NCI-H82 (cell line): Measurements from ENCODE around the gene ASPG.
A peak's percentile ranks its signal among the peaks of the same experiment; 100 is the strongest.

Experiments
- DNase-seq: peaks from one replicate; lab custom pipeline; 2025; lab: John Stamatoyannopoulos, UW

ASPG gene

DNA sequence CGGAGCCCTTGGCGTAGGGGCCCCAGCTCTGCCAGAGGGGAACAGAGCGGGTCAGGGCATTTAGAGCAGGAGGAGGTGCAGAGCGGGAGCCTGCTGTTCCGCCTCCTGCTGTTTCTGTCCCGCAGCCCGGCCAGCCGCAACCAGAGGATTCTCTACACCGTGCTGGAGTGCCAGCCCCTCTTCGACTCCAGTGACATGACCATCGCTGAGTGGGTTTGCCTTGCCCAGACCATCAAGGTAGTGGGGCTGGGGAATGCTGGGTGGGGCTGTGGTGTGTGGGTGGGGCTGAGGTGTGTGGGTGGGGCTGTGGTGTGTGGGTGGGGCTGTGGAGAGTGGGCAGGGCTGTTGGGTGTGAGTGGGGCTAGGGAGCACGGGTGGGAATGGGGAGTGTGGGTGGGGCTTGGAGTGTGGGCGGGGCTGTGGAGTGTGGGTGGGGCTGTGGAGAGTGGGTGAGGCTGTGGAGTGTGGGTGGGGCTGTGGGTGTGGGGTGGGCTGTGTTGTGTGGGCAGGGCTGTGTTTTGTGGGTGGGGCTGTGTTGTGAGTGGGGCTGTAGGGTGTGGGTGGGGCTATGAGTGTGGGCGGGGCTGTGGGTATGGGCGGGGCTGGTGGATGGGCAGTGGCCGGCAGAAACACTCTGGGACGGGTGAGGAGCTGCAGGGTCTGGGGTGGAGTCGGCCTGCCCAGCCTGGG lies 8.0 kb downstream of the ASPG start:
- DNase-seq: peak; percentile 31

DNA sequence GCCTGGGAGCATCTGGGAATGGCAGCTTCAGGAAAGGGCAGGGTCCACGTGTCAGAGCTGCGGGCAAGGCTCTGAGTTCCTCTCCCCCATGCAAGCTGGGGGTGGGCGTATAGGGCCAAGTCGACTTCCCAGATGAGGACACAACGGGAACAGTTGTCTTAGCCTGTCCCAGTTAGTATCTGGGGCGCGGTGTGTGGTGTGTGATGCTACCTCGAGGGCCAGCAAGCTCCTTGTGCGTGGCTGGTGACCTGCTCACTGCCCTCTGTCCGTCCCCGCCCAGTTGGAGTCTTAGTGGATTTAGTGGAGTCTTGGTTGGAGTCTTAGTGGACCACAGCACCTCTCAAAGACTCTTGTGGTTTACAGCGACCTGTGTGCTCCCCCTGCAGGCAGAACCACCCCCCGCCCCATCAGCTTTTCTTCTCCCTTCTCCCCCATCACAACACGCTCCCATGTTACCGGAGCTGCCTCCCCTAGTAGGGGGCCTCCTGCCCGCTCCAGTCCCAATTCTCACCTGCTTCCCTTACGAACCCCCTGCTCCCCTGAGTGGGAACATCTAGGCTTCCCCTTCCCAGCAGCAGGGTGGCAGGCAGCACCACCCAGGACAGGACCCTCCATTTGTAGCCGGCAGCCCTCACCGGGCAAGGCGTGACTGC lies 8.7 kb downstream of the ASPG start:
- DNase-seq: peak; percentile 11

DNA sequence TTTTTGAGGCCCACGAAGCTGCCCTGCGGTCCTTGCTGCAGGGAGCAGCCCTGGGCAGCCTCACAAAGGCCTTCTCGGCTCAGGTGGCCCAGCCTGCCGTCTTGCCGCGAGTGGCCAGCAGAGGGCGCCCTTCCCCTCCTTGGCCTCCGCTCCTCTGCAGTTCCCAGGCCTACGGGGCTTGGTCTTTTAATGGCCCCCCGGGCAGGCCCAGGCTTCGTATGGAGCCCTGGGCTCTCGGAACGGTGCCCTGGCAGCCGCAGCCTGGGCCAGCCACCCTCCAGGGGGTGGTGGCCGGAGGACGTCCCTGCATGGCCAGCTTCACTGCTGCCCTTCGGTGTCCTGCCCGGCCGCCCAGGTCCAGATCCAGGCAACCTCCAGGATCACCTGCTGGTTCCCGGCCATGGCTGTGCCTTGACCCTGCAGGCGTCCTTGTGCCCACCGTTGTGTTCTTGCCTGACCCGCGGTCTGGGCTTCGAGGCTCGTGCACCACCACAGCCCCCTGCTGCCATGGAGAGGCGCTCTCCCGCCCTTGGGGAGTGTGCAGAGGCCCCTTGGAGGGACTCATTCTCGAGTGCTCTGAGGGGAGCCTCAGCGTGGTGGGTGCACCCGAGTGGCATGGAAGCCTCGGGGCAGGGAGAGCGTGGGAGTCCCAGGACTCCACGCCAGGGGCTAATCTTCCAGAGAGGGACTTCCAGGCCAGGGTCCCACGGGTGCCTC lies 9.4 kb downstream of the ASPG start:
- DNase-seq: peak; percentile 68

DNA sequence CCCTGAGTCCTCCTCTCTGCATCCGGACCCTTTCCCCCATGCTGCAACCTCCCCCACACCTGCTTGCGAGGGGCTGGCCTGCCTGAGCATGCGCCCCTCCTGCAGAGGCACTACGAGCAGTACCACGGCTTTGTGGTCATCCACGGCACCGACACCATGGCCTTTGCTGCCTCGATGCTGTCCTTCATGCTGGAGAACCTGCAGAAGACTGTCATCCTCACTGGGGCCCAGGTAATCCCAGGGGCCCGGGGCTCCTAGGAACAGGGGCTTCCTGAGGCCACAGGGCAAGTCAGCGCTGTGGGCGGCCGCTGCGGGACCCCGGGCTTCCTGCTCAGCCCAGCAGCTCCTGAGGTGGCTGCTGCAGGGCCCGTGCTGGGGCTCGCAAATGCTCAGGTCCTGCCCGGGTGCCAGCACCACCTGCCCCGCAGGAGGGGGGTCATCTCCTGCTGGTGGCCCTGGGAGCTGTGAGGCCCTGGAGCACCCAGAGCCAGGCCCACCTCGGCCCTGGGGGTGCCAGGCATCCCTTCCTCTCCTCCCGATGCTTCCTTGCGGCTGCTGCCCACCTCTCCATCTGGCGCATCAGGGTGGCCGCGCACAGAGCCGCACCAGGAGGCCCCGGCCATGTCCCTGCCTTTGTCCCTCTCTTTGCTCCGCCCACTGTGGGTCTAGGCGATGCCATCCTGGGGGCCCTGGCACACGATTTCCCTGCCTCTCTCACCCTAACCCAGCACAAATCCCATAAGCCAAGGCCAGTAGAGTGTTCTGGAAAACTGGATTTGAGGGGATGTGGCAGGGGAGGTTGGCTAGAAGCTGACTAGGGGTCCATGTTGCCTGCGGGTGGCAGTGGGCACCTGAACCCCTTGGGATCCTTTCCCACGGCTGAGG lies 10.2 kb downstream of the ASPG start:
- DNase-seq: no peak

DNA sequence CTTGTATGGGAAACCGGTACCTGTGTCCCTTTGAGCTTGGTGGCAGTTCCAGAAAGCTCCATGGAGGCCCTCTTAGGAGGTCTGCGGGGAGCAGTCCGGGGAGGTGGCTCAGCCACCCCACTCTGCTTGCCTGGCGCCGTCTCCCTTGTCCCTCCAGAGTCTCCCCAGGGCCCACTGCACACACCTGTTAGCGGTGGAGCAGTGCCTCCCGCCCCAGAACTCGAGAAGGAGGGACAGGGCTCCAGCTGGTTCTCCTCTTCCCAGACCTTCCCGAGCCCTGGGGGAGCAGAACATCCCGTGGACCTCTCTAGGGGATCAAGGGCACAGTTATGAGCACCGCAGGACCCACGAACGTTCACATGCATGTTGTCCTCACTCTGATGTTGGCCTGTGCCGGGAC lies 10.8 kb downstream of the ASPG start:
- DNase-seq: no peak

DNA sequence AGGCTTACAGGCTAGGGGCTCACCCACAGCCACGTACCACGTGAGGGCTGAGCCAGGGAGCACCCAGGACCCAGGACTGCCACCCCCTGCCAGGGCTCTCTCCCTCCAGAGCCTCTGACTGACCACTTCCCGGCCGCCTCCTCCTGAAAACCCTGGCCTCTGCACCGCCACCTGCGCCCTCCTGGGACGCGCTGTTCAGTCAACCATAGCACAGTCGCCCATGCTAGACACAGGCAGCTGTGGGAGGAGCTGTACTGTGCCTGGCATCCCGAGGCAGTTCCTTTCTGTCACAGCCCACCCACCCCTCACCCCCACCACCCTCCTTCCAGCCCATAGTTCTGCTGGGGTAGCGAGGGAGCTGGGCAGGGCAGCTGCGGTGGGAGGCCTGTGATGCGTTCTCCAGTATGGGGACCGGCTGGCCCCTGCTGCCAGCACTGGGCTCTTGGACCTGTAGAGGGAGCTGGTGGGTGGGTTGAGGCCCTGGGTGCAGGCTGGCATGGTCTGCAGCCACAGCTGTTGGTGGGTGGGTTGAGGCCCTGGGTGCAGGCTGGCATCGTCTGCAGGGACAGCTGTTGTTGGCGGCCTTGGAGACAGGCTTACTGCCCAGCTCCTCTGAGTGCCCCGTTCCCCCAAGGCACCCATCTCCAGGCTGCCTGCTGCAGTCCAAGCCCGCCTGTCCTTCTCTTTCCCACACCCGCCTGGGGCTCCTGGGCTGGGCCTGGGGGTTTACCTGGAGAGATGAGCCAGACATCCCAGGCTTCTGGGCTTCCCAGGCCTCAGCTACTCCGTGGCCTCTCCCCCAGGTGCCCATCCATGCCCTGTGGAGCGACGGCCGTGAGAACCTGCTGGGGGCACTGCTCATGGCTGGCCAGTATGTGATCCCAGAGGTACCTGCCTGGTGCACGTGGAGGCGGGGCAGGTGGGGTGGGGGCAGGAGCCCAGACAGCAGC lies 11.5 kb downstream of the ASPG start:
- peak; percentile 35 for DNase-seq

DNA sequence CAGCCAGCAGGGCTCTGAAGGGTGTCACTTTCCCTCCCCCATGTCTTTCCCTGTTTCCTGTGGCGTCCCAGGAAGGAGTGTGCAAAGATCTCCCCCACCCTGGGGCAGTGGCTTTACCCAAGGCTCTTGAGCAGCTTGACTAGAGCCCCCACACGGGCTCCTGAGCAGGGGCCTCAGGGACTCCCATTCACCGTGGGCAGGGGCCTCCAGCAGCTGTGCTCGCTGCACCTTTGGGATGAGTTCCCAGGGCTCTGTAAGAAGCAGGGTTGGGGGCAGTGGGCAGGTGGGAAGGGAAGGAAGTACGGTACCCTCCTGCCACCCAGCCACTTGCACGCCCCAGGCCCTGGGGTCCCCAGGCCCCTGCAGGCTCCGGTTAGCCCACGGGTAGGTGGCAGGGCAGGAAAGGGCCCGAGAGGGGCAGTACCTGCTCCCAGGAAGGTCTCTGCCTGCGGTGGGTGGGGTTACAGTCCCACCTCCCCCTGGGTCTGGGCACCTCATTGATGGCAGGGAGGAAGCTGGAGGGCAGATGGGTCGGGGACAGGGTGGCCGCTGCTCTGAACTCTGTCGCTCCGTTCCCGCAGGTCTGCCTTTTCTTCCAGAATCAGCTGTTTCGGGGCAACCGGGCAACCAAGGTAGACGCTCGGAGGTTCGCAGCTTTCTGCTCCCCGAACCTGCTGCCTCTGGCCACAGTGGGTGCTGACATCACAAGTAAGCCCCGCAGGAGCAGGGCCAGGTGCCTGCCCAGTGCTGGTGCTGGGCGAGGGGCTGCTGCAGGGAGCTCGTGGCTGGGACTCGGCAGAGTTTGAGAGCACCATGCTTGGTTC lies 13.0 kb downstream of the ASPG start:
- no peak for DNase-seq

DNA sequence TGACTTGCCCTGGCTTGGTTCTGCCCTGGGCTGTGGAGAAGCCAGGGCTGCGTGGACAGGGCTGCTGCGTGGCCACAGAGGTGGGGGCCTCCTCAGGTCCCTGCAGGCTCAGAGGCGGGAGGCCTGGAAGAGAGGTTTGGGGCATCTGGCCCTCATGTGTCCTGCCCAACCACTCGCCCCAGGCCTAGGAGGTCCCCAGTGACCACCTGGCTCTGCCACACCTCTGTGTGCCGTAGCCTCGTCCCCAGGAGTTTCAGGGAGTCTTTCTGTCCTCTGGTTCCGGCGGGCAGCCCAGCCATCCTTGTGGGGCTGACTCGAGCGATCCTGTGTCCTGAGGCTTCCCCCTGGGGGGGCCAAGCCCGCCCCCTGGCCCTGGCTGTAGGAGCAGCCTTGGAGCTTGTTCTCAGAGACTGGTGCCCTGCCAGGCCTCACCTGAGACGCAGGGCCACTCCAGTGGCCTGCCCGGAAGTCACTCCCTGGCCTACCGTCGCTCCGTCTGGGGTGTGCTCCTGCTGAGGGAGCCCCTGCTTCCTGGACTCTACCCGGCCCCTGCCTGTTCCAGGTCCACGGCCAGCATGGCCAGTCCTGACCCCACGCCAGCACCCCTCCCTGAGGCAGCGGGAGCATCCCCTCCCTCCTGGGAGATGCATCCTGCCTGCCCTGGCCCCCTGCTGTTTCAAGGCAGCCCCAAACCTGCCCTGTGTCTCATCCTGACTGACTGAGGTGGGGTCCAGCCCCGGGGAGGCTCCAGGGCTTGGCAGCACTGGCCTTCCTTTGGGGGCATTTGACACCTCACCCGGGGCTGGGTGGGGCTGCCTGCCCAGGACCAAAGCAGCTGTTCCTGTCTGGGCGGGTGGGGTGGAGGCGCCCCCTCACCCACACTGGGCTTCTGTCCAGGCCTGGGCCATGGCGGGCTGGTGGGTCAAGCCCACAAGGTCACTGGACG lies 13.9 kb downstream of the ASPG start:
- DNase-seq: no peak

DNA sequence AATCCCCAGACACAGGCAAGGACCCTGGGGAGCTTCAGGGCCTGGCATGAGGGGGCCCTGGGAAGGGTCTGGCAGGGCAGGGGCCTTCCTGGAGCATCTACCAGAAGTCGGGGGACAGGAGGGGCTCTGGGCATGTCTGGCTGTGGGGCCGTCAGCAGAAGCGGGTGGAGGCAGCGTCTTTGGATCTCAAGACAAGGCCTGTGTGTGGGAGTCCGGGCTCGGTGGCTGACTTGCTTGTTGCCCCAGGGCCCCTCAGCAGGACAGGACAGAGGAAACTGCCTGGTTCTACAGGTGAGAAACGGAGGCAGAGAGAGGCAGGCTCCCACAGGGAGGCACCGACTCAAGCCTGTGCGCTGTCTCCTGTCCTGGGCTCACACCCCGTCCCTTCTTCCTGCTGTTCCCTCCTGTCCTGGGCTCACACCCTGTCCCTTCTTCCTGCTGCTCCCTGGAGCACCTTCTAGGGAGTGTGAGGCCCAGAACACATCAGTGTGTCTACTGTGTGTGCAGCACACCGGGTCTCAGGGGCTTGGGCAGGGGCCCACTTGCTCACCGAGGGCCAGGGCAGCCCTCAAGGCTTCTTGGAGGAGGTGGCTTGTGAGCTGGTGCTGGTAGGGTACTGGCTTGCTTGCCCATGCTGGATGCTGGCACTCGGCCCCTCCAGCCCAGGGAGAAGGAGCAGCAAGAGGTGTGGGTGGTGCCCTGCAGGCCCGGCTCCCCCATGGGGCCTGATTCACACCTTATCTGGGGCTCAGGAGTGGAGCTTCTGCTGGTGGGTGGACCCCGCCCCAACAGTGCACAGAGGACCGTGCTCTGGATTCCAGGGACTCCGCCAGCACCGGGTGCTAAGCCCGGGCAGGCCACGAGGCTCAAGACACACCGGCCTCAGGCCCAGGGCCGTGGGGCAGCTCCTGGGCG lies 14.9 kb downstream of the ASPG start:
- no peak for DNase-seq

DNA sequence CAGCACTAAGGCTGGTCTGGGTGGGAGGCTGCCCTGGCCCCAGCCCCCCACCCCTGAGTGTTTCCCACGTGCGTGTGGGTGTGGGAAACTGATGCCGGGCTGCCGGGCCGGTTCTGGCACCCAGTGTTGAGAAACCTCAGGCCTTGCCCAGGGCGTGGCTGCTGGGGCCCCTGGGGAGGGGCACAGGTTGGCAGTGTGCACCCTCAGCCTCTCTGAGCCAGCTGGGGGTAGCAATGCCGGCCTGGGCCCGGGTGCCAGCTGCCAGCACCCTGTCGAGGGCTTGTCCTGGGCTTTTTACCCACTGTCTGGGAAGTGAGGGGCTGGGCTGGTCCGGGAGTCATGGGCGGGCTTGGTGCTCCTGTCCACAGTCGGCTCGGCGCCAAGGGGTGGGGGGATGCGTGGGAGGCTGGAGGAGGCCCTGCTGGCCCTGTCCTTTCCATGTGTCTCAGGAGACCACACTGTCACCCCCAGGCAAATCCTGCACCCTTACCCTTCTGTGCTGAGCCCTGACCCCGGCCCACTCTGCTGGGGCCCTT lies 15.7 kb downstream of the ASPG start:
- DNase-seq: no peak

DNA sequence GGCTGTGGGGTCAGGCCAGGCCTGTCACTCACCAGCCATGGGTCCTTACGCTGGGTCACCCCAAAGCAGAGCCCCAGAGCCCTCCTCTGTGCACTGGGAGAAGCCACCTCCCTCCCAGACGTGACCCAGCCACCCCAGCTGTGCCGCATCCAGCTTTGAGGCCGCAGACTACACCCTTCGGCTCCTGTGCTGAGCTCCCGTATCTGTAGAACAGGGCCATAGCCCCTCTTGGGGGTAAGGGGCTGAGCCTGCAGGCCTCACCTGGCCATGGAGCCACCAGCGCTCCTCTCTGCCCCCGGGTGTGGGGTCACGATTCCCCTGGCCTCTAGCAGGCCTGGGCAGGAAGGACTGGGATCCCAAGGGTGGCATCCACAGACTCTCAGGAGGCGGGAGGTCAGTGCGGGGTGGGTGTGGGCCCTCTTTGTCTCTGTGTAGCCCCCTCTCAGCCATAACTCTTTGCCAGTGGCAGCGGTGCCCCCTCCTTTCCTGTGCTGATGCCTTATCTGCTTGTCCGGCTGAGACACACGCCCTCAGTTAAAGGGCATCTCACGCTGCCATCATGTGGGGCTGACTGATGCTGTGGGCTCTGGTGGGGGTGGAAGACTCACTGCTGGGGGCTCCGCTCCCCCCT lies 16.3 kb downstream of the ASPG start:
- DNase-seq: no peak

DNA sequence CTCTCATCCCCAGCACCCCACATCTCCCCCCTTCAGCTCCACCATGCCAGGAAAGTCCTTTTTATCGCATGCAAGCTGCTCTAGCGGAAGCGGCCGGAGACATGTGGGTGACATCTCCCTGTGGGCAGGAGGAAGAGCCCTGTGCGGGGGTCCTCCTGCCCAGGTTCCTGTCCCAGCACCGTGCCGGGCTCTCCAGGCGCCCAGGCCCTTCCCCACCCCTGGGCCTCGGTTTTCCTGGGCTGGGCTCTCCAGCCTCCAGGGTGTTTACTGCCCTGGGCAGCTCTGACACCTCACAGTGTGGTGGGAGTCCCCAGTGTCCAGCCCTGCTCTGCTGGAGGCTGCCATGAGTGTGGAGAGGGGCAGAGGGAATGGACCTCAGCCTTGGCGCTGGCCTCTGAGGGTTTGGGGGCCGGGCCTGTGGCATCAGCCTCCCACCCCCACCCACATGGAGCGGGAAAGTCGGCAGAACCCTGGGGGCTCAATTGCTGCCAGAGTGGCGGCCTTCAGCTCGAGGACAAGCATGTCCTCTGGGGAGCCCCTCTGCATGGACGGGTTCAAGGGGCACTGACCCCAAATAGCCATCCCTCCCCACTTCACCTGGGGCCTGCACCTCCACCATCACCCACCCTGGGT lies 16.9 kb downstream of the ASPG start:
- DNase-seq: no peak

DNA sequence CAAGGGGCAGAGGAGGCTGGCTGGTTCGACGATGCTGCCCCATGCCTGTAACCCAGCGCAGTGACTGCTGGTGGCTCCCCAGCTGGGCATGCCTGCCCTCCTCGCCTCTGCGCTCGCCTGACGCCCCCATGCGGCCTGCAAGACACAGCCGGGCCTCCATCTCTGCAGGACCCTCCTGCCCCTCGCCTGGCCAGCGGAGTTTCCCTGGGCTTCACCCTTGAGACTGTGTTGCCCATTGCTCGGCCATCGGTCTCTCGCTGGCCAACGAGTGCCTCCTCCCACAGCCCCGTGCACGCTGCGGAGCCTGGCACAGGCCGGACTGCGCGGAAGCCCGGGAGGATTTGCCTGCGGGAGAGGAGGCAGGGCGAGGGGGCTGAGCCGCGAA lies 17.6 kb downstream of the ASPG start:
- no peak for DNase-seq

DNA sequence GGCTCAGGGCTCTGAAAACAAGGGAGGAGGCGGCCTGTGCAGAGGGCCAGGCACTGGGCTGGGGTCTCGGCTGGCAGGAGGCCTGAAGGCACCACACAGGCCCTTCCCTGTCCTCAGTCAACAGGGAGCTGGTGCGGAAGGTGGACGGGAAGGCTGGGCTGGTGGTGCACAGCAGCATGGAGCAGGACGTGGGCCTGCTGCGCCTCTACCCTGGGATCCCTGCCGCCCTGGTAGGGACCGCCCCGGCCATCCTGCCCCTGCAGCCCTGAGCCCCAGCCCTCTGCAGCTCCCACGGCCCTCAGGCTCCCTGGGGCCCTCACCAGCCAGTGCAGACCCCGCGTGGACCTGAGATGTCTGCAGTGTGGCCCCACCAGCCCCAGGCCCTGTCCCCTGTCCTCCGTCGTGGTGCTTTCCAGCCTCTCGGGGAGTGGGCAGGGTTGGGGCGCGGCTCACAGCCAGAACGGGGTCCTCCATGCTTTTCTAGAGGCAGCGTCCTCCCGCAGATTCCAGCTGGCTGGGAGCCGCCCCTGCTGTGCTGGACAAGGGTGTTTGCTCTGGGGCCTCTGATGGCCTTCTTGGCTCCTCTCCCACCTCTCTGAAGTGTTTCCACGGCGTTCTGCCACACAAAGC lies 18.1 kb downstream of the ASPG start:
- DNase-seq: no peak

DNA sequence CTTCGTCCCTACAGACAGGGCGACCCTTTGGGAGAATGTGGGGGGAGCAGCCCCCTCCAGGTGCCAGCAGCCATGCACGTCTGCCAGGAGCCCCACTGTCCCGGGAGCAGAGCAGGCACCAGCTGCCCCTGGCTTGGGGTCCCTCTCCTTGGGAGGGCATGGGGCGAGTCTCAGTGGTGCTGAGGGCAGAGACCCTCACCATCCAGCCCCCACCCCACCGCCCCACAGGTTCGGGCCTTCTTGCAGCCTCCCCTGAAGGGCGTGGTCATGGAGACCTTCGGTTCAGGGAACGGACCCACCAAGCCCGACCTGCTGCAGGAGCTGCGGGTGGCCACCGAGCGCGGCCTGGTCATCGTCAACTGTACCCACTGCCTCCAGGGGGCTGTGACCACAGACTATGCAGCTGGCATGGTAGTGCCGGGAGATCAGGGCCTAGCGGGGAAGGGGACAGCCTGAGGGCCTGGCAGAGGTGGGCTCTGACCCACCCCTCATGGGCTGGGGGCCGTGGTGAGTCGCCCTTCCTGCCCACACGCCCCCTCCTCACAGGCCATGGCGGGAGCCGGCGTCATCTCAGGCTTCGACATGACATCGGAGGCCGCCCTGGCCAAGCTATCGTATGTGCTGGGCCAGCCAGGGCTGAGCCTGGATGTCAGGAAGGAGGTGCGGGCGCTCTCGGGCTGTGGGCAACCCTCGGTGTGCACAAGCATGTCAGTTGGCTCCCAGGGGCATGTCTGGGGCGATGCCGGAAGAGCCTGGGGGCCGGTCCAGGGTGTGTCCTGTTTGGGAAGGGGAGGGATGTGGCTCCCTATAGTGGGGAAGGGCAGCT lies 18.8 kb downstream of the ASPG start:
- DNase-seq: no peak
